B cell (primary cell): Measurements from ENCODE around the gene DNAJB9. TPM values are rescaled to one million over a fixed set of nuclear protein-coding genes. Genes with fewer than 3 reads are reported as not detected.
"Not testable (repeated sequence)": the region's sequence is repeated elsewhere in the genome, so short reads cannot be mapped to it uniquely, and the experiment has no call there.

Experiments used
- ATAC-seq: fragments of 200-7000 bp; cut with Tn5 transposase; one replicate; pipeline ENCODE4 v1.10.0; 2021; ENCODE audit warnings: low read depth, mild to moderate bottlenecking, moderate number of reproducible peaks, moderate library complexity
- CTCF ChIA-PET: fragments of 350-600 bp; sonication (Branson Sonifier 250); formaldehyde crosslinking; loops from one replicate; lab custom pipeline; 2021; ENCODE audit warnings: antibody characterized with exemption, inconsistent platforms; lab: Charles Lee
- POLR2A ChIA-PET: fragments of 350-600 bp; sonication (Branson Sonifier 250); formaldehyde crosslinking; loops from one replicate; lab custom pipeline; 2021; ENCODE audit warnings: antibody characterized with exemption; lab: Charles Lee
- DNase-seq: peaks from one replicate; pipeline ENCODE4 v3.0.0; 2013
- H2AFZ ChIP-seq: 2 replicates; pipeline ENCODE4 v1.6.1; 2012; ENCODE audit warnings: mild to moderate bottlenecking, low read depth, low read length; ENCODE audit not compliant: insufficient read depth, poor library complexity, severe bottlenecking
- H3K27ac ChIP-seq, 2 donors: 1 replicate in 1 of 2; 2 replicates in 1 of 2; pipeline ENCODE4 v1.5.1; 2012 to 2013; ENCODE audit warnings: low read length in 2 of 2, mild to moderate bottlenecking in 2 of 2, moderate library complexity in 1 of 2
- H3K27me3 ChIP-seq, 4 experiments: fragments of 200-600 bp in 1 of 4; sonication (generic) in 1 of 4; replicated peaks in 1 of 4; 1 replicate in 2 of 4; 2 replicates in 2 of 4; pipeline versions ENCODE4 v1.6.1 to v1.7.0; 2013 to 2016; ENCODE audit warnings: low read length in 3 of 4, mild to moderate bottlenecking in 2 of 4, mixed read lengths in 1 of 4, moderate library complexity in 1 of 4; ENCODE audit not compliant: insufficient read depth in 4 of 4, control insufficient read depth in 3 of 4; ENCODE audit errors: control extremely low read depth in 1 of 4
- H3K36me3 ChIP-seq, 2 experiments: replicated peaks in 1 of 2; 1 replicate in 1 of 2; 2 replicates in 1 of 2; pipeline versions ENCODE4 v1.6.1 to v1.7.1; 2013; ENCODE audit warnings: low read length in 1 of 2; ENCODE audit not compliant: insufficient read depth in 2 of 2, control insufficient read depth in 1 of 2; ENCODE audit errors: control extremely low read depth in 1 of 2, extremely low read depth in 1 of 2
- H3K4me1 ChIP-seq, 2 donors: fragments of 200-600 bp in 1 of 2; sonication (generic) in 1 of 2; 1 replicate in 1 of 2; 2 replicates in 1 of 2; pipeline versions ENCODE4 v1.5.1 to v1.6.1; 2013 to 2017; ENCODE audit warnings: low read length in 2 of 2; ENCODE audit not compliant: control insufficient read depth in 2 of 2, insufficient read depth in 2 of 2
- H3K4me2 ChIP-seq: replicated peaks from 2 replicates; pipeline ENCODE3; 2012; ENCODE audit warnings: mild to moderate bottlenecking, low read depth, low read length; ENCODE audit not compliant: poor library complexity, severe bottlenecking
- H3K4me3 ChIP-seq, 5 experiments: fragments of 200-600 bp in 1 of 5; sonication (generic) in 1 of 5; 1 replicate in 3 of 5; 2 replicates in 2 of 5; pipeline versions ENCODE4 v1.5.1 to v1.7.0; 2011 to 2016; ENCODE audit warnings: low read length in 4 of 5, mild to moderate bottlenecking in 4 of 5, low read depth in 2 of 5, control low read depth in 1 of 5, moderate library complexity in 1 of 5; ENCODE audit not compliant: insufficient read depth in 1 of 5; ENCODE audit errors: control extremely low read depth in 1 of 5, extremely low read depth in 1 of 5
- H3K79me2 ChIP-seq: fragments of 200-600 bp; sonication (generic); one replicate; pipeline ENCODE4 v1.6.0; 2016; ENCODE audit warnings: low read length; ENCODE audit not compliant: control insufficient read depth, insufficient read depth
- H3K9ac ChIP-seq: fragments of 200-600 bp; sonication (generic); 2 replicates; pipeline ENCODE4 v1.6.1; 2017; ENCODE audit warnings: mild to moderate bottlenecking, low read length, moderate library complexity
- H3K9me3 ChIP-seq, 3 donors: one replicate each; pipeline versions ENCODE4 v1.6.1 to v1.7.1; 2013; ENCODE audit warnings: low read length in 2 of 3; ENCODE audit not compliant: control insufficient read depth in 2 of 3, insufficient read depth in 1 of 3; ENCODE audit errors: control extremely low read depth in 1 of 3
- H4K20me1 ChIP-seq: 2 replicates; pipeline ENCODE4 v1.6.0; 2012; ENCODE audit warnings: mild to moderate bottlenecking, low read length; ENCODE audit not compliant: insufficient read depth, control insufficient read depth, poor library complexity, severe bottlenecking
- H3K27ac Mint-ChIP-seq: one replicate; pipeline ENCODE4 v1.8.0; 2021; ENCODE audit warnings: mixed read lengths
- H3K27me3 Mint-ChIP-seq: one replicate; pipeline ENCODE4 v1.8.0; 2021; ENCODE audit warnings: mixed read lengths
- H3K4me1 Mint-ChIP-seq: one replicate; pipeline ENCODE4 v1.8.0; 2021; ENCODE audit warnings: mixed read lengths
- H3K4me3 Mint-ChIP-seq: one replicate; pipeline ENCODE4 v1.8.0; 2021; ENCODE audit warnings: mixed read lengths
- H3K9me3 Mint-ChIP-seq: one replicate; pipeline ENCODE4 v1.8.0; 2022; ENCODE audit warnings: mixed read lengths; ENCODE audit not compliant: insufficient read depth
- EZH2 ChIP-seq: IDR thresholded peaks from 2 replicates; pipeline ENCODE4 v1.6.1; 2012; ENCODE audit warnings: borderline replicate concordance, low read depth, mild to moderate bottlenecking, moderate library complexity, low read length; ENCODE audit not compliant: insufficient read depth, poor library complexity, severe bottlenecking
- WGBS: methylation state at CpG from one replicate; pipeline ENCODE4 v1.1.5; 2013; ENCODE audit warnings: missing lambda C conversion rate; ENCODE audit not compliant: insufficient coverage; 5-methylcytosine and 5-hydroxymethylcytosine counted together
- intact Hi-C: fragments of 100-400 bp; cut with micrococcal nuclease; formaldehyde crosslinking; loops from one replicate; pipeline ENCODE4 v1.10.0; 2022
- polyA plus RNA-seq: library from polyadenylated mRNA; depleted of rRNA; stranded (reverse); fragments of >200 nt; gene quantifications from 2 replicates; pipeline ENCODE4 v1.2.3, GENCODE V29; 2012
- total RNA-seq, 2 donors: library from RNA; stranded (reverse); fragments of 120-200 nt in 1 of 2; gene quantifications; 1 replicate in 1 of 2; 2 replicates in 1 of 2; pipeline versions ENCODE4 v1.2.3 to v1.2.4, GENCODE V29; 2013 to 2022
- TF ChIP-seq, protein P1 (sequence below): fragments of 200-600 bp; IDR thresholded peaks from one replicate; pipeline ENCODE4 v1.8.0; 2022; ENCODE audit warnings: antibody characterized with exemption, mild to moderate bottlenecking

The DNAJB9 gene
- total and polyA plus RNA-seq, 2 donors (not counting 1 experiment from before 2014, with no cell fraction given) = 19.5 to 23.1 TPM

DNA sequence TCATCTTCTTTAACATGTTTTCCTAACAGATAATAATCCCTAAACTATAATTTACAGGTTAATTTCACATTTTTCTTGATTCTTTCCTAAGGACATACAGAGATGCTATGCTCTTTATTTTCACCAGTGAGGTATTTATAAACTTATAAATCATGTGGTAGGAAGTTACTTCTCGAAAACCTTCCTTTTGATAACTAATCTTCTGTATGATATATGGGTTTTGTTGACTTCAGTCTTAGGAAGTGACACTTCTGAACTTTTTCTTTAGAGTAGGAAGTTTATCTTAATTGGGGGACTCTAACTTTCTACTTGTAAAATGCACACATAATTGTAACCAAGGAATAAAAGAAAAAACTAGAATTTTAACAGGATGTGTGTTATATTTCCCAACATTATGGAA, 33.9 kb upstream of the DNAJB9 start:
- Histone ChIP-seq H3K79me2 (no peaks in the 10 kb centered on the region), H3K27ac (peak overlapping the region in 1 of 2 donors; percentile 35), H3K4me3 (no peak overlapping the region), H3K4me2 (no peak overlapping the region), H4K20me1 (no peaks in the 10 kb centered on the region), H3K9ac (no peak overlapping the region), H2AFZ (no peak overlapping the region), H3K36me3 (no peaks in the 10 kb centered on the region), H3K9me3 (no peaks in the 10 kb centered on the region), H3K27me3 (no peaks in the 10 kb centered on the region), H3K4me1 (peaks cover 13% of the 10 kb centered on the region in 2 donors)
- ChIA-PET CTCF (no interaction called here), POLR2A (no interaction called here)
- H3K4me3 Mint-ChIP-seq = no peak overlapping the region
- H3K27ac Mint-ChIP-seq = no peak overlapping the region
- intact Hi-C loops = no loop called here
- no peaks in the 10 kb centered on the region for H3K27me3 Mint-ChIP-seq
- TF ChIP-seq, protein P1, sequence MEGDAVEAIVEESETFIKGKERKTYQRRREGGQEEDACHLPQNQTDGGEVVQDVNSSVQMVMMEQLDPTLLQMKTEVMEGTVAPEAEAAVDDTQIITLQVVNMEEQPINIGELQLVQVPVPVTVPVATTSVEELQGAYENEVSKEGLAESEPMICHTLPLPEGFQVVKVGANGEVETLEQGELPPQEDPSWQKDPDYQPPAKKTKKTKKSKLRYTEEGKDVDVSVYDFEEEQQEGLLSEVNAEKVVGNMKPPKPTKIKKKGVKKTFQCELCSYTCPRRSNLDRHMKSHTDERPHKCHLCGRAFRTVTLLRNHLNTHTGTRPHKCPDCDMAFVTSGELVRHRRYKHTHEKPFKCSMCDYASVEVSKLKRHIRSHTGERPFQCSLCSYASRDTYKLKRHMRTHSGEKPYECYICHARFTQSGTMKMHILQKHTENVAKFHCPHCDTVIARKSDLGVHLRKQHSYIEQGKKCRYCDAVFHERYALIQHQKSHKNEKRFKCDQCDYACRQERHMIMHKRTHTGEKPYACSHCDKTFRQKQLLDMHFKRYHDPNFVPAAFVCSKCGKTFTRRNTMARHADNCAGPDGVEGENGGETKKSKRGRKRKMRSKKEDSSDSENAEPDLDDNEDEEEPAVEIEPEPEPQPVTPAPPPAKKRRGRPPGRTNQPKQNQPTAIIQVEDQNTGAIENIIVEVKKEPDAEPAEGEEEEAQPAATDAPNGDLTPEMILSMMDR = no peak
- no peak for TF ChIP-seq EZH2
- no CpG with 5 or more reads among the region's 1 CpG for WGBS
- no peaks in the 10 kb centered on the region for H3K9me3 Mint-ChIP-seq
- DNase-seq (no peak), ATAC-seq (no peak)
- peaks cover 14% of the 10 kb centered on the region for H3K4me1 Mint-ChIP-seq

DNA sequence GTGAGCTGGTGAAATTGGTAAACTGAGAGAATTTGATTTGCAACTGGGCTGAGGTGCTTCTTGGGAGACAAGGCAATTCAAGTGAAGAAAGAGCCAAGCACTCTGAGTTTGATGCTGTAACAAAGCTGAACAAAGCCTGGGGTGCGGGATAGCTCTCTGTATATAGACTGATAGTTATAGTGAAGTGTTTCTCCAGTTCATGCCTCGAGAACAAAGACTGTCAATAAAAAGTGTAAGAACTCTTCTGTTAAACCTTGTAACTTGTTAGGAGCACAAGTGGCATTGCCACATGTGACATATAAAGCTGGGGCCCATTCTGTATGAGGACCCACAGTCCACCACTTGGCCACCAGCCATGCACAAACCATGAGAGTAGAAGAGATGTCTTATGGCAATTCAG, 32.4 kb upstream of the DNAJB9 start:
- ChIA-PET POLR2A (no interaction called here), CTCF (interaction anchor here (1.4 kb wide), 1 partner anchor 16 kb away, joined by 3 read pairs; no protein-coding TSS in a partner anchor)
- intact Hi-C loops = no loop called here
- Histone ChIP-seq H4K20me1 (no peaks in the 10 kb centered on the region), H3K9me3 (no peaks in the 10 kb centered on the region), H3K4me2 (no peak overlapping the region), H3K4me1 (peaks cover 13% of the 10 kb centered on the region in 2 donors), H3K9ac (no peak overlapping the region), H3K36me3 (no peaks in the 10 kb centered on the region), H3K79me2 (no peaks in the 10 kb centered on the region), H3K27ac (no peak overlapping the region), H3K27me3 (no peaks in the 10 kb centered on the region), H2AFZ (no peak overlapping the region), H3K4me3 (no peak overlapping the region)
- Mint-ChIP-seq H3K9me3 (no peaks in the 10 kb centered on the region), H3K4me1 (peaks cover 14% of the 10 kb centered on the region), H3K27ac (no peak overlapping the region), H3K4me3 (no peak overlapping the region), H3K27me3 (no peaks in the 10 kb centered on the region)
- 100% methylated on average over 2 of the region's 2 CpGs for WGBS
- DNase-seq (no peak), ATAC-seq (no peak)
- TF ChIP-seq, protein P1 = no peak
- TF ChIP-seq EZH2 = no peak

DNA sequence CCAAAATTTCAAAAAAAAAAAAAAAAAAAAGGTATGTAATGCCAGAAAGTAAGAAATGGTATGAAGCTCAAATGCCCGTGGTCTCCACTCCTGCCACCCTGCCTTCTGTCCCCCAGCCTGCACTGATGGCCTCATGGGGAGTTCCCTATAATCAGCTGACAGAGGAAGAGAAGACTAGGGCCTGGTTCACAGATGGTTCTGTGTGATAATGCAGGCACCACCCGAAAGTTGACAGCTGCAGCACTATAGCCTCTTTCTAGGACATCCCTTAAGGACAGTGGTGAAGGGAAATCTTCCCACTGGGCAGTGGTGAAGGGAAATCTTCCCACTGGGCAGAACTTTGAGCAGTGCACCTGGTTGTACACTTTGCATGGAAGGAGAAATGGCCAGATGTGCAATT, 31.4 kb upstream of the DNAJB9 start:
- H3K4me1 Mint-ChIP-seq = peaks cover 14% of the 10 kb centered on the region
- H3K36me3 ChIP-seq, H4K20me1 ChIP-seq, H3K27ac ChIP-seq, H3K27me3 ChIP-seq, H3K79me2 ChIP-seq, POLR2A ChIA-PET, intact Hi-C loops, H3K27ac Mint-ChIP-seq, H3K9me3 Mint-ChIP-seq, DNase-seq, H2AFZ ChIP-seq, H3K27me3 Mint-ChIP-seq, H3K9ac ChIP-seq, H3K4me2 ChIP-seq, ATAC-seq, H3K4me3 Mint-ChIP-seq, H3K9me3 ChIP-seq, H3K4me3 ChIP-seq: not testable (repeated sequence)
- CTCF ChIA-PET = interaction anchor here (0.6 to 1.0 kb wide), 2 partner anchors 41 to 443 kb away, joined by 3 read pairs; no protein-coding TSS in a partner anchor
- no CpG with 5 or more reads among the region's 2 CpGs for WGBS
- H3K4me1 ChIP-seq = peaks cover 13% of the 10 kb centered on the region in 2 donors
